Fibroblast of pulmonary artery (primary cell): ENCODE measurements around the gene DPP8.
A peak's percentile ranks its signal among the peaks of the same experiment; 100 is the strongest.

ENCODE experiments used
- DNase-seq: peaks from one replicate; pipeline ENCODE4 v3.0.0-alpha.2; 2010; ENCODE audit warnings: low read depth
- H3K4me3 ChIP-seq: replicated peaks from 2 replicates; pipeline ENCODE4 v1.5.1; 2011; ENCODE audit warnings: low read depth, mild to moderate bottlenecking, control low read depth, low read length, moderate library complexity
- CTCF ChIP-seq: IDR thresholded peaks from 2 replicates; pipeline ENCODE4 v1.5.1; 2011; ENCODE audit warnings: mild to moderate bottlenecking, control low read depth, low read length, inconsistent platforms; ENCODE audit errors: missing control alignments

DPP8 gene

DNA sequence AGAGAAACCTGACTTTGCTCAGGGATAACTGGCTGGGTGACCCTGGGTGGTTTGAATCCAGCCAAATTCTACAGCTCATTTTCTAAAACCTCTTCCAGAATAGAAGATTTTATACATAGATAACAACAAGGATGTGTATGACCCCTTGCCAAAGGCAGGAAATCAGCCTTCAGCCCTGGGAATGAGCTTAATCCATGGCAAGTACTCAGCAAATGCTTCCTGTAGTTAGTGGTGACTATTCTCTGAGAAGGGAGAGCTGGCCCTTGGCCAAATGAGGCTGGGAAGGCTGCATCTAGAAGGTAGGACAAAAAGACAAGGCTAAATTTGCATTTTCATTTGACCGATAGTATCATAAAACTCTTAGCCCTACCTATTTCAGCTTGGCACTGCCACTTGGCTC lies 8.1 kb upstream of the DPP8 start:
- peak; percentile 56 for DNase-seq
- no peak for TF ChIP-seq CTCF
- no peak overlapping the region for H3K4me3 ChIP-seq

DNA sequence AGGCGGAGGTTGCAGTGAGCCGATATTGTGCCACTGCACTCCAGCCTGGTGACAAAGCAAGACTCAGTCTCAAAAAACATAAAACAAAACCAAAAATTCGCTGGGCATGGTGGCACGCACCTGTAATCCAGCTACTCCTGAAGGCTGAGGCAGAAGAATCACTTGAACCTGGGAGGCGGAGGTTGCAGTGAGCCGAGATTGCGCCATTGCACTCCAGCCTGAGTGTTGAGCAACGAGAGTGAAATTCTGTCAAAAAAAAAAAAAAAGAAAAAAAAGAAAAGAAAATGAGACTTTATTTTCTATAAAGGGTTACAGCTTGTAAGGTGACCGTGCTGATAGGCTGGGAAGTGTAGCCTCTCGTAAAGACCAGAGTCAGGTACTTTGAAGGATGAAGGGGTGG lies 6.7 kb upstream of the DPP8 start:
- no peak for DNase-seq
- H3K4me3 ChIP-seq, result no peak overlapping the region
- TF ChIP-seq CTCF, result no peak

GRCh38 chr15:65521350-65521749 lies 3.9 kb upstream of the DPP8 start:
- TF ChIP-seq CTCF, result no peak
- DNase-seq, result no peak

GRCh38 chr15:65518633-65519285 lies 1.3 kb upstream of the DPP8 start:
- H3K4me3 ChIP-seq, result no peak overlapping the region
- DNase-seq, result no peak
- TF ChIP-seq CTCF, result no peak

More at GRCh38 chr15:65521350-65521749, 3.9 kb upstream of the DPP8 start:
- H3K4me3 ChIP-seq, result no peak overlapping the region

GRCh38 chr15:65517866-65518207 lies 348 bp upstream of the DPP8 start:
- no peak for TF ChIP-seq CTCF
- peak overlapping the region; percentile 99 for H3K4me3 ChIP-seq
- DNase-seq, result no peak

GRCh38 chr15:65512807-65513416 lies 4.6 kb downstream of the DPP8 start:
- DNase-seq, result peak; percentile 92
- H3K4me3 ChIP-seq, result peak overlapping the region; percentile 37
- TF ChIP-seq CTCF, result no peak

GRCh38 chr15:65512189-65512588 lies 5.3 kb downstream of the DPP8 start:
- no peak for TF ChIP-seq CTCF
- H3K4me3 ChIP-seq, result peak overlapping the region; percentile 37
- DNase-seq, result no peak
